Parathyroid adenoma (tissue), 2 donors: ENCODE measurements around the gene ROCK2.

Source experiments
- H2AFZ ChIP-seq: fragments of 300-600 bp; sonication (generic); one replicate; pipeline ENCODE4 v1.7.0; 2017; ENCODE audit warnings: antibody characterized with exemption, mild to moderate bottlenecking
- H3K27ac ChIP-seq: fragments of 300-600 bp; sonication (generic); one replicate; pipeline ENCODE4 v1.7.0; 2017
- H3K27me3 ChIP-seq: fragments of 300-600 bp; sonication (generic); one replicate; pipeline ENCODE4 v1.7.0; 2017; ENCODE audit warnings: low read length; ENCODE audit not compliant: control insufficient read depth, insufficient read depth
- H3K36me3 ChIP-seq: fragments of 300-600 bp; sonication (generic); one replicate; pipeline ENCODE4 v1.7.0; 2017; ENCODE audit warnings: low read length; ENCODE audit not compliant: control insufficient read depth, insufficient read depth
- H3K4me1 ChIP-seq: fragments of 300-600 bp; sonication (generic); one replicate; pipeline ENCODE4 v1.7.0; 2017; ENCODE audit warnings: control low read depth
- H3K4me2 ChIP-seq: fragments of 300-600 bp; sonication (generic); one replicate; pipeline ENCODE4 v1.7.0; 2017; ENCODE audit warnings: low read length
- H3K4me3 ChIP-seq: fragments of 300-600 bp; sonication (generic); one replicate; pipeline ENCODE4 v1.7.0; 2017; ENCODE audit warnings: low read depth, low read length
- H3K79me2 ChIP-seq: fragments of 300-600 bp; sonication (generic); one replicate; pipeline ENCODE4 v1.7.0; 2017; ENCODE audit warnings: control low read depth
- H3K9ac ChIP-seq: fragments of 300-600 bp; sonication (generic); one replicate; pipeline ENCODE4 v1.7.0; 2017; ENCODE audit warnings: mild to moderate bottlenecking
- H3K9me3 ChIP-seq: fragments of 300-600 bp; sonication (generic); one replicate; pipeline ENCODE4 v1.7.0; 2017; ENCODE audit warnings: low read length; ENCODE audit not compliant: control insufficient read depth
- TF ChIP-seq, protein P1 (sequence below): fragments of 300-600 bp; sonication (generic); IDR thresholded peaks from one replicate; pipeline ENCODE4 v1.7.0; 2017; ENCODE audit warnings: antibody characterized with exemption, mild to moderate bottlenecking
- donor health status: primary hyperparathyroidism.

The ROCK2 gene

DNA sequence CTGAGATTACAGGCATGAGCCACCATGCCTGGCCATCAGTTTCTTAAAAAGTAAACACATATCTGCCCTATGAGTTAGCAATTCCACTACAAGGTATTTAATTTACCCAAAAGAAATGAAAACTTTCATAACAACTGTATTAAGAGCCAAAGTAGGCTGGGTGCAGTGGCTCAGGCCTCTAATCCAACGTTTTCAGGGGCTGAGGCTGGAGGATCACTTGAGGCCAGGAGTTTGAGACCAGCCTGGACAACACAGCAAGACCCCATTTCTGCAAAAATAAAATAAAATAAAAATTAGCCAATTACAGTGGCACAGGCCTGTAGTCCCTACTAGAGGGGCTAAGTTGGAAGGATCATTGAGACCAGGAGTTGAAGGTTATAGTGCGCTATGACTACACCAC lies 6.5 kb downstream of the ROCK2 start:
- Histone ChIP-seq H3K4me3 (no peak overlapping the region), H3K27me3 (no peaks in the 10 kb centered on the region), H3K9ac (no peak overlapping the region), H3K9me3 (no peaks in the 10 kb centered on the region), H3K36me3 (no peaks in the 10 kb centered on the region), H3K4me1 (peaks cover 5% of the 10 kb centered on the region), H2AFZ (no peak overlapping the region), H3K4me2 (no peak overlapping the region), H3K27ac (no peak overlapping the region), H3K79me2 (peaks cover 46% of the 10 kb centered on the region)
- TF ChIP-seq, protein P1, sequence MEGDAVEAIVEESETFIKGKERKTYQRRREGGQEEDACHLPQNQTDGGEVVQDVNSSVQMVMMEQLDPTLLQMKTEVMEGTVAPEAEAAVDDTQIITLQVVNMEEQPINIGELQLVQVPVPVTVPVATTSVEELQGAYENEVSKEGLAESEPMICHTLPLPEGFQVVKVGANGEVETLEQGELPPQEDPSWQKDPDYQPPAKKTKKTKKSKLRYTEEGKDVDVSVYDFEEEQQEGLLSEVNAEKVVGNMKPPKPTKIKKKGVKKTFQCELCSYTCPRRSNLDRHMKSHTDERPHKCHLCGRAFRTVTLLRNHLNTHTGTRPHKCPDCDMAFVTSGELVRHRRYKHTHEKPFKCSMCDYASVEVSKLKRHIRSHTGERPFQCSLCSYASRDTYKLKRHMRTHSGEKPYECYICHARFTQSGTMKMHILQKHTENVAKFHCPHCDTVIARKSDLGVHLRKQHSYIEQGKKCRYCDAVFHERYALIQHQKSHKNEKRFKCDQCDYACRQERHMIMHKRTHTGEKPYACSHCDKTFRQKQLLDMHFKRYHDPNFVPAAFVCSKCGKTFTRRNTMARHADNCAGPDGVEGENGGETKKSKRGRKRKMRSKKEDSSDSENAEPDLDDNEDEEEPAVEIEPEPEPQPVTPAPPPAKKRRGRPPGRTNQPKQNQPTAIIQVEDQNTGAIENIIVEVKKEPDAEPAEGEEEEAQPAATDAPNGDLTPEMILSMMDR = no peak

- Histone ChIP-seq H3K9me3 (no peaks in the 10 kb centered on the region), H3K27me3 (no peaks in the 10 kb centered on the region), H3K4me1 (peaks cover 4% of the 10 kb centered on the region), H3K36me3 (no peaks in the 10 kb centered on the region), H3K4me2 (no peak overlapping the region), H2AFZ (no peak overlapping the region), H3K4me3 (no peak overlapping the region), H3K9ac (no peak overlapping the region), H3K79me2 (peaks cover 63% of the 10 kb centered on the region), H3K27ac (no peak overlapping the region)
- TF ChIP-seq, protein P1 = no peak
Measured at GRCh38 chr2:11336189-11336588, 8.2 kb downstream of the ROCK2 start.

- no peaks in the 10 kb centered on the region for H3K36me3 ChIP-seq
- H3K27ac ChIP-seq = no peak overlapping the region
- H3K9ac ChIP-seq = no peak overlapping the region
- TF ChIP-seq, protein P1 = no peak
- no peaks in the 10 kb centered on the region for H3K27me3 ChIP-seq
- peaks cover 54% of the 10 kb centered on the region for H3K79me2 ChIP-seq
- no peak overlapping the region for H3K4me3 ChIP-seq
- no peak overlapping the region for H2AFZ ChIP-seq
- no peak overlapping the region for H3K4me2 ChIP-seq
- H3K9me3 ChIP-seq = no peaks in the 10 kb centered on the region
- H3K4me1 ChIP-seq = peaks cover 5% of the 10 kb centered on the region
Measured at GRCh38 chr2:11333427-11334183, 10.8 kb downstream of the ROCK2 start.

DNA sequence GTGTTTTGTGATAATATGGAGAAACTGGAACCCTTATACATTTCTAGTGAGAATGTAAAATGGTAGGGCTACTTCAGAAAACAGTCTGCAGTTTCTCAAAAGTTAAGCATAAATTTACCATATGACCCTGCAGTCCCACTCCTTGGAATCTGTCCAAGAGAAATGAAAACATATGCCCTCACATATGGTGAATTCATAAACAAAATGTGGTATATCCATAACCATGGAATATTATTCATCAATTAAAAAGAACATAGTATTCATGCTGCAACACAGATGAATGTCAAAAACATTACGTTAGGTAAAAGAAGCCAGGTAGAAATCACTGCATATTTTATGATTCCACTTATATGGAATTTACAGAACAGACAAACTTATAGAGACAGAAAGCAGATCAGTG lies 11.8 kb downstream of the ROCK2 start:
- H3K79me2 ChIP-seq = peaks cover 54% of the 10 kb centered on the region
- TF ChIP-seq, protein P1 = no peak
- no peak overlapping the region for H3K9ac ChIP-seq
- H3K9me3 ChIP-seq = no peaks in the 10 kb centered on the region
- H3K27ac ChIP-seq = no peak overlapping the region
- no peaks in the 10 kb centered on the region for H3K36me3 ChIP-seq
- H3K27me3 ChIP-seq = no peaks in the 10 kb centered on the region
- no peak overlapping the region for H2AFZ ChIP-seq
- H3K4me1 ChIP-seq = peaks cover 5% of the 10 kb centered on the region
- H3K4me3 ChIP-seq = no peak overlapping the region
- H3K4me2 ChIP-seq = no peak overlapping the region
